ENCODE data around the gene MEGF11. TPM values are rescaled to one million over a fixed set of nuclear protein-coding genes. Genes with fewer than 3 reads are reported as not detected.

MEGF11 gene
- total and polyA plus RNA-seq, 8 donors = 2.6 to 17.4 (median 9.9) TPM; not detected in 1

DNA sequence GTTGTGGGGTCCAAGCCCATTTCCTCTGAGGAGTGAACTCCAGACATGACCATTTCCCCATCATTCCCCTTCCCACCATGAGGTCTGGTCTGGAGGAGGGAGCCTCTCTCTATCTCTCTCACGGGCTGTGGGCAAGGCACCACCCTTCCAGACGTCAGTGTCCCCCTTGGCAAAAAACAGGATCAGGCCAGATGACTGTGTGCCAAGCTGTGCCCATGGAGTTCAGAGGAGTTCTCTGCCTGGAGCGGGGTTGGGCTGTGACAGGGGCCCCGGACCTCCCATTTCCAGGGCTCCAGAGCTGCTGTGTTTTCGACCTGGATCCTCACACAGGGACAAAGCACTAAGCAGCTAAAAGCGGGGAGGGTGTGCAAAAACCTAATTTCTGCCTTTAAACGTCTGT is 259.8 kb downstream of the MEGF11 start:
- H3K9me3 ChIP-seq = no peaks in the 10 kb centered on the region
- ATAC-seq (no peak), DNase-seq (no peak)
- H3K4me3 ChIP-seq = no peak overlapping the region
- H3K27ac ChIP-seq = no peak overlapping the region
- no peaks in the 10 kb centered on the region for H3K4me1 ChIP-seq
- no peaks in the 10 kb centered on the region for H3K36me3 ChIP-seq
- intact Hi-C loops (cut with DNase I) = no loop called here
- TF ChIP-seq, protein P1, sequence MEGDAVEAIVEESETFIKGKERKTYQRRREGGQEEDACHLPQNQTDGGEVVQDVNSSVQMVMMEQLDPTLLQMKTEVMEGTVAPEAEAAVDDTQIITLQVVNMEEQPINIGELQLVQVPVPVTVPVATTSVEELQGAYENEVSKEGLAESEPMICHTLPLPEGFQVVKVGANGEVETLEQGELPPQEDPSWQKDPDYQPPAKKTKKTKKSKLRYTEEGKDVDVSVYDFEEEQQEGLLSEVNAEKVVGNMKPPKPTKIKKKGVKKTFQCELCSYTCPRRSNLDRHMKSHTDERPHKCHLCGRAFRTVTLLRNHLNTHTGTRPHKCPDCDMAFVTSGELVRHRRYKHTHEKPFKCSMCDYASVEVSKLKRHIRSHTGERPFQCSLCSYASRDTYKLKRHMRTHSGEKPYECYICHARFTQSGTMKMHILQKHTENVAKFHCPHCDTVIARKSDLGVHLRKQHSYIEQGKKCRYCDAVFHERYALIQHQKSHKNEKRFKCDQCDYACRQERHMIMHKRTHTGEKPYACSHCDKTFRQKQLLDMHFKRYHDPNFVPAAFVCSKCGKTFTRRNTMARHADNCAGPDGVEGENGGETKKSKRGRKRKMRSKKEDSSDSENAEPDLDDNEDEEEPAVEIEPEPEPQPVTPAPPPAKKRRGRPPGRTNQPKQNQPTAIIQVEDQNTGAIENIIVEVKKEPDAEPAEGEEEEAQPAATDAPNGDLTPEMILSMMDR (IDR thresholded peaks at IDR 0.05) = no peak
- peaks cover 0 to 64% of the 10 kb centered on the region in 2 donors for H3K27me3 ChIP-seq

DNA sequence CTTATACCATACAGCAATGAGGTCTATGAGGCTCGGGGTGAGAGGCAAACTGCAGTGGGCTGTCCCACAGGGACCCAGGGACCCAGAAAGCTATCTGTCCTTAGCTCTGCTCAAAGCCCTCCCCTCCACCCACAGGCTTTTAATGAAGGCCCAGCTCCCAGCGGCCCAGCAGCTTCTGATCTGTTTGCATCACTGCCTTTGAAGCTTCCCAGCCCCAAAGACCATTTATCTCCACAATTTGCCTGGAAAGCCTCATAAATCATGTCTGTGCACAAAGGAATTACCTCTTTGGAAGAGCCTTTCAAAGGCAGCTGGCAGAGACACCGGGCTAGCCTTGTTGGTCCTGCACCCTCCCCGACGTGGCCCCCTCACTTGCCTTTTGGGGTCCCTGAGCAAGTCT is 260.3 kb downstream of the MEGF11 start:
- peaks cover 0 to 64% of the 10 kb centered on the region in 2 donors for H3K27me3 ChIP-seq
- intact Hi-C loops (cut with DNase I) = no loop called here
- H3K36me3 ChIP-seq = no peaks in the 10 kb centered on the region
- H3K27ac ChIP-seq = no peak overlapping the region
- TF ChIP-seq, protein P1 (IDR thresholded peaks at IDR 0.05) = no peak
- no peaks in the 10 kb centered on the region for H3K4me1 ChIP-seq
- DNase-seq (no peak), ATAC-seq (no peak)
- H3K4me3 ChIP-seq = no peak overlapping the region
- no peaks in the 10 kb centered on the region for H3K9me3 ChIP-seq

DNA sequence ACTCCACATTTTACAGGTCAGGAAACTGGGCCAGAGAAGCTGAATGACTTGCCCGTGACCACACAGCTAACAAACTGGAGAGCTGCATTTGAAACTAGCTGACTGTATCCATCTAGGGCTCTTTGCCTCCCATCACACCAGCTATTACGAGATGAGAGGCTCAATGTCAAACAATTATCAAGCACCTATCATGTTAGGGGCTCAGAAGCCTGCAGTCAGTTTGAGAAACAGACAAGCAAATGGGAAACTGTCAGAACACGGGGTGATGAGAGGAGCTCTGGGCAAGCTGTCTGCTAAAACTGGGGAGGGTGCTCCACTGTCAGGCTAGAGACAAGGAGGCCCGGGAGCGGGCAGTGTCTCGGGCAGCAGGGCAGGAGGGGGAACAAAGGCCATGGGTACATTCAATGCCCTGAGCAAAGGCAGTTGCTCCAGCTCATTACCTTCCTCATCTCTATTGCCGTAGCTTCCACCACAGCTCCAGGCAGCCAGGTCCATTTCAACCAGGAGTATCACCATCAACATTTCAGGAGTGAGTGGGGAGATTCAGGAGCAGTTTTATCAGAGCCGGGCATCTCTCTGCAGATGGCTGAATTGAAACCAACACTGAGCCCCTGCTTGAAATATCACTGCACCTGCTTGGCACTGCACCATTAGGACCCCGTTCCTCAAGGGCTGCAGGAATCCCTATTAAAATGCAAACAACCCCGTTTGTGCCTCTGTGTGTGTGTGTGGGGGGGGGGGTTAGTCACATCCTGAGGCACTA is 261.6 kb downstream of the MEGF11 start:
- DNase-seq (no peak), ATAC-seq (no peak)
- Histone ChIP-seq H3K9me3 (no peaks in the 10 kb centered on the region), H3K4me3 (no peak overlapping the region), H3K4me1 (no peaks in the 10 kb centered on the region), H3K27ac (no peak overlapping the region), H3K27me3 (peaks cover 0 to 64% of the 10 kb centered on the region in 2 donors), H3K36me3 (no peaks in the 10 kb centered on the region)
- intact Hi-C loops (cut with DNase I) = no loop called here
- TF ChIP-seq, protein P1 (IDR thresholded peaks at IDR 0.05) = no peak

DNA sequence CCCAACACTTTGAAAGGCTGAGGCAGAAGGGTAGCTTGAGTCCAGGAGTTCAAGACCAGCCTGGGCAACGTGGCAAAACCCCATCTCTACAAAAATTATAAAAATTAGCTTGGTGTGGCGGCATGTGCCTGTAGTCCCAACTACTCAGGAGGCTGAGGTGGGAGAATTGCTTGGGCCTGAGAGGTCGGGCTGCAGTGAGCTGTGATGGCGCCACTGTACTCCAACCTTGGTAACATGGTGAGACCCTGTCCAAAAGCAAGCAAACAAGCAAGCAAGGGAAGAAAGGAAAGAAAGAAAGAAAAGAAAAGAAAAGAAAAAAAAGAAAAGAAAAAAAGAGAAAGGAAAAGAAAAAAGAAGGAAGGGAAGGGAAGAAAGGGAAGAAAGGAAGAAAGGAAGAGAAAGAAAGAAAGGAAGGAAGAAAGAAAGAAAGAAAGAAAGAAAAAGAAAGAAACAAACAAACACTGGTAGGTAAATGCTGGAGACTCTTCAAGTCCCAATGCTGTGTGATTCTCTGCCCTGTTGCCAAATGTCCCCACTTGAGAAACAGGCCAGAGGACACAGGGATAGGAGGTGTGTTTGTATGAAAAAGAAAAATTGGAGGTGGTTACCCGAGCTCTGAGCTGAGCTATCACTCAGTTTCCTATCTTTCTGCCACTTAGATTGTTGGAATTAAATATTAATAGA is 263.1 kb downstream of the MEGF11 start:
- no peak overlapping the region for H3K27ac ChIP-seq
- no peaks in the 10 kb centered on the region for H3K4me1 ChIP-seq
- no peak overlapping the region for H3K4me3 ChIP-seq
- ATAC-seq (no peak), DNase-seq (no peak)
- peaks cover 0 to 71% of the 10 kb centered on the region in 2 donors for H3K27me3 ChIP-seq
- no peaks in the 10 kb centered on the region for H3K36me3 ChIP-seq
- no peaks in the 10 kb centered on the region for H3K9me3 ChIP-seq
- TF ChIP-seq, protein P1 (IDR thresholded peaks at IDR 0.05) = no peak
- intact Hi-C loops (cut with DNase I) = no loop called here

DNA sequence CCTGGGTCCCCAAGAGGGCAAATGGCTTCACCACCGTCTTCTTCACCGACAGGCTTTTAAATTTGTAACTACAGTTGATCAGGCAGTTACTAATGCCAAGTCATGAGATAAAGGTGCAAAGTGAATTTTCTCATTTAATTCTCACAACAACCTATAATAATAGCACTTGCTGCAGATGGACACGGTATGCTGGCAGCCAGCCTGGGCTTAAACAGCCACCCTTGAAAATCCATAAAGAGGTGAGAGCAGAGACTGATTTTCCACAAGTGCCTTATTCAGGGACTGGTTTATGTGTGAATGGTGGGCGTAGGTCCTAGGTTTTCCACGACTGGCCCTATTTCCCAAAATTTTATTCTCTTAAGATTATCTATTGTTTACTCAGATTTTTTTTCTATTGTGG is 266.4 kb downstream of the MEGF11 start:
- Histone ChIP-seq H3K36me3 (no peaks in the 10 kb centered on the region), H3K4me3 (no peak overlapping the region), H3K27me3 (peaks cover 13 to 78% of the 10 kb centered on the region in 2 donors), H3K27ac (no peak overlapping the region), H3K9me3 (no peaks in the 10 kb centered on the region), H3K4me1 (peaks cover 0 to 4% of the 10 kb centered on the region in 2 donors)
- ATAC-seq (no peak), DNase-seq (no peak)
- TF ChIP-seq, protein P1 (IDR thresholded peaks at IDR 0.05) = no peak
- intact Hi-C loops (cut with DNase I) = no loop called here

All from left lung (tissue), 10 donors.